GM19239 (cell line): ENCODE measurements around the gene TMCO1.
"Not testable (repeated sequence)": the region's sequence is repeated elsewhere in the genome, so short reads cannot be mapped to it uniquely, and the experiment has no call there.

ENCODE experiments used
- DNase-seq: peaks from one replicate; pipeline ENCODE4 v3.0.0; 2011; ENCODE audit warnings: low spot score; ENCODE audit not compliant: insufficient read length
- FAIRE-seq: peaks from 2 replicates; lab custom pipeline; 2011; peaks lifted over from hg19 to GRCh38; lab: Jason Lieb, UNC

The TMCO1 gene

DNA sequence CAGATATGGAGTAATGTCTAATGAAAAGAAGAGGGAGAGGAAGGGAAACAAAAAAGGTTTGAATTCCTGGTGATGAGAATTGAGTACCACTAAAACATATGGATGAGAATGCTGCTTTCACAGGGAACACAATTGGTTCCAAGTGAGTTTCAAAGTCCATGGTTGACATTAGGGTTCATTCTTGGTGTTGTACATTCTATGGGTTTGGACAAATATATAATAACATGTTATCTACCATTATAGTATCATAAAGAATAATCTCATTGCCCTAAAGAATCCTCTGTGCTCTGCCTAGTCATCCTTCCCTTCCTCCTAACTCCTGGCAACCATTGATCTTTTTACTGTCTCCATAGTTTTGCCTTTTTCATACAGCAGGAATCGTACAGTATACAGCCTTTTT, 20.1 kb downstream of the TMCO1 start:
- DNase-seq (no peak), FAIRE-seq (no peak)

GRCh38 chr1:165747632-165748447, 20.8 kb downstream of the TMCO1 start:
- no peak for FAIRE-seq
- DNase-seq: no peak

- not testable (repeated sequence) for DNase-seq, FAIRE-seq
Measured at GRCh38 chr1:165744913-165745312, 23.8 kb downstream of the TMCO1 start.

DNA sequence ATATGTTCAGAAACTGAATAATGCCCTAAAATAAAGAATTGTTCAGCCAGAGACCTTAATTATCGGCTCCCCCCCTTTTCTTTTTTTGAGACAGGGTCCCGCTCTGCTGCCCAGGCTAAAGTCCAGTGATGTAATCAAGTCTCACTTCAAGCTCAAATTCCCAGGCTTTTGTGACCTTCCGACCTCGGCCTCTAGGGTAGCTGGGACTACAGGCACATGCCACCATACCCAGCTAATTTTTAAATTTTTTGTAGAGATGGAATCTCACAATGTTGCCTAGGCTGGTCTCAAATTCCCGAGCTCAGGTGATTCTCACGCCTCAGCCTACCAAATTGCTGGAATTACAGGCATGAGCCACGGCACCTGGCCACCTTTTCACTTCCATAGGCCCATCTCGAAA, 26.5 kb downstream of the TMCO1 start:
- FAIRE-seq (peak; percentile 23), DNase-seq (no peak)

- peak; percentile 94 for FAIRE-seq
- DNase-seq: peak; percentile 19
Measured at GRCh38 chr1:165738794-165739193, 29.9 kb downstream of the TMCO1 start.

DNA sequence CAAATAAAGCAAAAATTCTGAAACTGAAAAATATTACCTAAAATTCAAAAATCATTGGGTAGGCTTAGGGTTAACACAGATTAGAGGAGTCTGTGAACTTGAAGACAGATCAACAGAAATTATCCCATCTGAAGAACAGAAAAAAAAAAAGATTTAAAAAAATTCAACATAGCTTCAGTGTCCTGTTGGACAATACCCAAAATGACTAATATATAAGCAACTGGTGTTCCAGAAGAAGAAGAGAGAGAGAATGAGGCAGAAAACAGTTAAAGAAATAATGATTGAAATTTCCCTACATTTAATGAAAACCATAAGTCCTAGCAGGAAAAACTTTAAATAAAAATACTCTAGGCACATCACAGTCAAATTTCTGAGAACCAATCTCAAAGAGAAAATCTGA, 31.5 kb downstream of the TMCO1 start:
- no peak for FAIRE-seq
- no peak for DNase-seq

GRCh38 chr1:165734906-165735305, 33.8 kb downstream of the TMCO1 start:
- DNase-seq (no peak), FAIRE-seq (no peak)

DNA sequence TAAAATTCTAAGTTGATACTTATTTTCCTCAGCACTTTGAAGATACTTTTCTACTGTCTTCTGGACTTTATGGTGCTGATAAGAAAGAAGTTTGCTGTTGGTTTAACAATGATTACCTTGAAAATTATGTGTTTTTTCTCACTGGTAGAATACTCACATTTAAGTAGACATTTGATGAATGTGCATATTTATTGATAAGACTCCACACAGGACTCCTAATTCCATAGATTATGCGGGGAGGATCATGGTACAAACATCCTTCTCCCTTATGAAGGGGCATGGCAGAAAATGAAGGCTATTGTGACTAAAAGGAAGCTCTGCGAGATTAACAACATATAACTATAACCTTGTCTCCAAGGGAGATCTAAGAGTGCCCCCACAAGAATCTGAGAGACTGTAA, 41.8 kb downstream of the TMCO1 start:
- no peak for FAIRE-seq
- DNase-seq: no peak

DNA sequence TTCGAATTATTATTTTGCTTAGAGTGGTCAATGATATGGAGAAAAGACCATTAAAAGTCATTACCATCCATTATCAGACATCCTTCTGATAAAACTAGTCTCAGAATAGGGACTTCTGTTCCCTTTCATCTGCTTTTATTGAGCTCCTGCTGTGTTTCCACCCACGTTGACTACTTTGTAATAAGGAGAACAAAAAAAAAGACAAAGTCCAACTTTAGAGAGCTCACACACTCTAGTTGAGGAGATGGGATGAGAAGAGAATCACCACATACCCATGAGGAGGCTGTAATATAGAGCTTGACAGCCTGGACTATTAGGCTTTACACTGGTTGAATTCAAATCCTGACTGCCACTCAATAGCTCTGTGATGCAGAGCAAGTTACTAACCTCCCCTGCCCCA, 42.5 kb downstream of the TMCO1 start:
- DNase-seq (no peak), FAIRE-seq (no peak)

- DNase-seq (peak; percentile 33), FAIRE-seq (peak; percentile 95)
Measured at GRCh38 chr1:165717918-165718515, 50.7 kb downstream of the TMCO1 start.

GRCh38 chr1:165716265-165717051, 52.2 kb downstream of the TMCO1 start:
- DNase-seq, FAIRE-seq: not testable (repeated sequence)

GRCh38 chr1:165712764-165713163, 55.9 kb downstream of the TMCO1 start:
- FAIRE-seq: no peak
- DNase-seq: no peak

DNA sequence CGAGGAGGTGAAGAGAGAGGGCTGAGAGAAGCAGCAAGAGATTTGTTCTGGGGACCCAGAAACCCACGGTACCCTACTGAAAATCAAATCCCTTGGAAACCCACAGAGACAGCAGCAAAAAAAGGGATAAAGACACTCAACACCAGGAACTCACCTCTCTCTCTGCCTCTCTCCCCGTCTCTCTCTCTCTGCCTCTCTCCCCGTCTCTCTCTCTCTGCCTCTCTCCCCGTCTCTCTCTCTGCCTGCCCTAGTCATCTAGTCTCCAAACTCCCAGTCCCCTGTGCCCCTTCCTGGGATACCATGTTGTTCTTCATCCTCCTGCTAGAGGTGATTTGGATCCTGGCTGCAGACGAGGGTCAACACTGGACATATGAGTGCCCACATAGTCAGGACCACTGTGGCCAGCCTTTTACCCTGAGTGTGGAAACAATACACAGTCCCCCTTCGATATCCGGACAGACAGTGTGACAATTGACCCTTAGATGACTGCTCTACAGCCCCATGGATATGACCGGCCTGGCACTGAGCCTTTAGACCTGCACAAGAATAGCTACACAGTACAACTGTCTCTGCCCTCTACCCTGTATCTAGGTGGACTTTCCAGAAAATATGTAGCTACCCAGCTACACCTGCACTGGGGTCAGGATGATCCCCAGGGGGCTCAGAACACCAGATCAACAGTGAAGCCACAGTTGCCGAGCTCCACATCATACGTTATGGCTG, 60.5 kb downstream of the TMCO1 start:
- FAIRE-seq: no peak
- no peak for DNase-seq

- DNase-seq (no peak), FAIRE-seq (no peak)
Measured at GRCh38 chr1:165703648-165704047, 65.0 kb downstream of the TMCO1 start.

GRCh38 chr1:165701922-165702321, 66.7 kb downstream of the TMCO1 start:
- not testable (repeated sequence) for FAIRE-seq, DNase-seq

- DNase-seq (no peak), FAIRE-seq (no peak)
Measured at GRCh38 chr1:165699577-165699976, 69.1 kb downstream of the TMCO1 start.

DNA sequence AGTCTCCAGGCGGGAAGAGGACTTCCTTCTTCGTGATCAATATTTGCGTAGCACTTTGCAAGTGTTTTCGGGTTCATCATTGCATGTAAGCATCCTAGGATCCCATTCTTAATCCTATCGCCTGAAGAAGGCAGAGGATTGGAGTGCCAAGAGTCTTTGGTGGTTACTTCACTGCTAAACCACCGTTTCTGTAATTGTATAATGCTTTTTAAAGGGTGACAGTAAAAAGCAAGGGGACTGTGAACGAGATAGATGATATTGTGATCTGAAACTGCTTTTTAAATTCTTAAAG, 70.0 kb downstream of the TMCO1 start:
- FAIRE-seq (no peak), DNase-seq (no peak)

DNA sequence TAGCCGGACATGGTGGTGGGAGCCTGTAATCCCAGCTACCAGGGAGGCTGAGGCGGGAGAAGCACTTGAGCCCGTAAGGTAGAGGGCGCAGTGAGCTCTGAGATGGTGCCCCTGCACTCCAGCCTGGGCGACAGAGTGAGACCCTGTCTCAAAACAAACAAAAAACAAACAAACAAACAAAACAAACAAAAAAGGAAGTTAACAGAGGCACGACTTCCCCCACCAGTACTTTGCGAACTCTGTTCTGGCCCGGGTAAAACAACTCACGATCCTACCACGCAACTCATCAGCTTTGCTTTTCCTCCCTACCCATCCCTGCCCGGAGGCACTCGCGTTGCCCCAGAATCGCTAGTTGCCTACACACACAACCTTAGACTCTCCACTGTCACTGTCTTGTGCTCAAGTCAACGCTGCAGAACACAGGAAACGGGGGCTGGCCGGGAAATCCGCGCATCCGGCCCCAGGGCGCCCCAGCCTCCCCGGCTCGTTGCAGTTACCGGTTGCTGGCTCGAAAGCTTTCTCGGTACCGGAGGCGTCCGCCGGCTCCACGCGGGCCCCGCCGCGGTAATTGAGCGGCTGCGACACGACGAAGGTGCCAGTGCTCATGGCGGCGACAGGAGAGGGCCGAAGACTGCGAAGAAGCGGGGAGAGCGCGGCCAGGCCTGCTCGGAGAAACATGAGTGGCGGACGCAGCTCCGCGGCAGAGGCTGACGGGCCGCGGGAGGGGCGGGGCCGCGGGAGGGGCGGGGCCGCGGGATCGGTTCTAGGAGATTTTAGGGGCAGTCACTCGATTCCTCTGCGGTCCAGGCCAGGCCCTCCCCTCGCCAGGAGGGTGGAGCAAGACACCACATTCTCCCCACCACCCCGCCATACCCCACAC, 70.5 kb downstream of the TMCO1 start, which contains the start of gene ALDH9A1:
TSS of gene ALDH9A1 (minus strand) at position 682 of the 880 bp plus-strand sequence. CDS start at position 678, 4 bp downstream.
- DNase-seq (peak; percentile 62), FAIRE-seq (peak; percentile 90)

- DNase-seq (no peak), FAIRE-seq (peak; percentile 39)
Measured at GRCh38 chr1:165697491-165697880, 71.2 kb downstream of the TMCO1 start.
